Activated B cell treated with CpG ODN at 0.5 μM for 24 hours (primary cell): ENCODE data around the gene SLC35E4. TPM values are rescaled to one million over a fixed set of nuclear protein-coding genes. Genes with fewer than 3 reads are reported as not detected.

Experiments
- ATAC-seq: fragments of 200-7000 bp; cut with Tn5 transposase; one replicate; pipeline ENCODE4 v1.10.0; 2021; ENCODE audit warnings: low read depth, mild to moderate bottlenecking, moderate library complexity
- CTCF ChIA-PET: fragments of 350-600 bp; sonication (Branson Sonifier 250); formaldehyde crosslinking; loops from one replicate; lab custom pipeline; 2021; ENCODE audit warnings: antibody characterized with exemption; lab: Charles Lee
- POLR2A ChIA-PET: fragments of 350-600 bp; sonication (Branson Sonifier 250); formaldehyde crosslinking; loops from one replicate; lab custom pipeline; 2021; ENCODE audit warnings: antibody characterized with exemption; lab: Charles Lee
- DNase-seq: peaks from one replicate; pipeline ENCODE4 v3.0.0; 2022
- H3K27ac Mint-ChIP-seq: one replicate; pipeline ENCODE4 v1.8.0; 2020; ENCODE audit warnings: mixed read lengths
- H3K27me3 Mint-ChIP-seq: one replicate; pipeline ENCODE4 v1.8.0; 2021; ENCODE audit warnings: mixed read lengths
- H3K36me3 Mint-ChIP-seq: one replicate; pipeline ENCODE4 v1.8.0; 2021; ENCODE audit warnings: low read depth, mixed read lengths
- H3K4me1 Mint-ChIP-seq: one replicate; pipeline ENCODE4 v1.8.0; 2021; ENCODE audit warnings: mixed read lengths
- H3K4me3 Mint-ChIP-seq: one replicate; pipeline ENCODE4 v1.8.0; 2020; ENCODE audit warnings: mild to moderate bottlenecking, mixed read lengths
- H3K9me3 Mint-ChIP-seq: one replicate; pipeline ENCODE4 v1.8.0; 2020; ENCODE audit warnings: mixed read lengths
- CTCF ChIP-seq: fragments of 200-600 bp; IDR thresholded peaks from one replicate; pipeline ENCODE4 v1.8.0; 2022; ENCODE audit warnings: antibody characterized with exemption, mild to moderate bottlenecking
- intact Hi-C: fragments of 100-400 bp; cut with micrococcal nuclease; formaldehyde crosslinking; loops from one replicate; pipeline ENCODE4 v1.15.1; 2024
- total RNA-seq: library from RNA; stranded (reverse); gene quantifications from 2 replicates; pipeline ENCODE4 v1.2.3, GENCODE V29; 2022

SLC35E4 gene
- total RNA-seq, 1 donor from 2014 or later, result 1.8 TPM

- POLR2A ChIA-PET, result no interaction called here
- Mint-ChIP-seq H3K4me3 (no peak overlapping the region), H3K4me1 (peaks cover 15% of the 10 kb centered on the region), H3K36me3 (no peaks in the 10 kb centered on the region), H3K27ac (no peak overlapping the region), H3K9me3 (no peaks in the 10 kb centered on the region), H3K27me3 (no peaks in the 10 kb centered on the region)
- CTCF ChIA-PET, result interaction anchor here (0.6 kb wide), 1 partner anchor 18 kb away, joined by 3 read pairs; no protein-coding TSS in a partner anchor
- DNase-seq (no peak), ATAC-seq (no peak)
- TF ChIP-seq CTCF, result no peak
- intact Hi-C loops, result loop anchor here (1.0 to 2.0 kb wide), 3 partner anchors 10 to 211 kb away; no protein-coding TSS in a partner anchor
Measured at GRCh38 chr22:30602049-30602448, 33.5 kb upstream of the SLC35E4 start.

- H3K4me1 Mint-ChIP-seq, result peaks cover 27% of the 10 kb centered on the region
- H3K9me3 Mint-ChIP-seq, result no peaks in the 10 kb centered on the region
- no peak overlapping the region for H3K4me3 Mint-ChIP-seq
- no peak overlapping the region for H3K27ac Mint-ChIP-seq
- intact Hi-C loops, result loop anchor here (2.0 kb wide), 1 partner anchor 159 kb away; no protein-coding TSS in a partner anchor
- no peaks in the 10 kb centered on the region for H3K36me3 Mint-ChIP-seq
- ATAC-seq (no peak), DNase-seq (no peak)
- POLR2A ChIA-PET, result no interaction called here
- no peak for TF ChIP-seq CTCF
- peaks cover 3% of the 10 kb centered on the region for H3K27me3 Mint-ChIP-seq
- CTCF ChIA-PET, result no interaction called here
Measured at GRCh38 chr22:30603801-30604200, 31.8 kb upstream of the SLC35E4 start.

- ChIA-PET POLR2A (no interaction called here), CTCF (no interaction called here)
Measured at GRCh38 chr22:30604723-30605122, 30.9 kb upstream of the SLC35E4 start.

GRCh38 chr22:30605449-30606110 lies 30.0 kb upstream of the SLC35E4 start:
- Mint-ChIP-seq H3K4me3 (no peak overlapping the region), H3K36me3 (no peaks in the 10 kb centered on the region), H3K27ac (no peak overlapping the region), H3K9me3 (no peaks in the 10 kb centered on the region), H3K27me3 (peaks cover 3% of the 10 kb centered on the region), H3K4me1 (peaks cover 35% of the 10 kb centered on the region)
- TF ChIP-seq CTCF, result no peak
- DNase-seq (no peak), ATAC-seq (peak; percentile 59)
- ChIA-PET POLR2A (interaction anchor here (1.4 kb wide), 1 partner anchor 14 kb away, joined by 3 read pairs; the partner anchor contains the start of gene PES1), CTCF (interaction anchor here (2.7 kb wide), 1 partner anchor 29 kb away, joined by 11 read pairs; the partner anchor contains the start of gene SLC35E4)
- intact Hi-C loops, result no loop called here

More at GRCh38 chr22:30604723-30605122, 30.9 kb upstream of the SLC35E4 start:
- peaks cover 35% of the 10 kb centered on the region for H3K4me1 Mint-ChIP-seq
- no peak overlapping the region for H3K27ac Mint-ChIP-seq
- ATAC-seq (no peak), DNase-seq (no peak)
- TF ChIP-seq CTCF, result no peak
- intact Hi-C loops, result no loop called here
- no peaks in the 10 kb centered on the region for H3K36me3 Mint-ChIP-seq
- peaks cover 3% of the 10 kb centered on the region for H3K27me3 Mint-ChIP-seq
- no peaks in the 10 kb centered on the region for H3K9me3 Mint-ChIP-seq
- H3K4me3 Mint-ChIP-seq, result no peak overlapping the region
